Fibroblast of lung (primary cell): ENCODE results near the gene GRK5. TPM values are rescaled to one million over a fixed set of nuclear protein-coding genes. Genes with fewer than 3 reads are reported as not detected.

Experiments
- DNase-seq, 2 donors: peaks; one replicate each; pipeline versions ENCODE4 v3.0.0 to v3.0.0-alpha.2; 2010; ENCODE audit warnings: low read depth in 2 of 2
- H2AFZ ChIP-seq: 2 replicates; pipeline ENCODE4 v1.5.1; 2012; ENCODE audit warnings: low read length, control low read depth, inconsistent platforms
- H3K27ac ChIP-seq: 2 replicates; pipeline ENCODE4 v1.5.1; 2011; ENCODE audit warnings: low read length, control low read depth; ENCODE audit not compliant: insufficient read depth
- H3K27me3 ChIP-seq: 2 replicates; pipeline ENCODE4 v1.5.1; 2011; ENCODE audit warnings: mild to moderate bottlenecking, low read length; ENCODE audit not compliant: control insufficient read depth, insufficient read depth
- H3K36me3 ChIP-seq: 2 replicates; pipeline ENCODE4 v1.5.1; 2011; ENCODE audit warnings: low read length; ENCODE audit not compliant: control insufficient read depth, insufficient read depth
- H3K4me1 ChIP-seq: 2 replicates; pipeline ENCODE4 v1.5.1; 2011; ENCODE audit warnings: low read length; ENCODE audit not compliant: control insufficient read depth, insufficient read depth; ENCODE audit errors: extremely low read depth
- H3K4me2 ChIP-seq: 2 replicates; pipeline ENCODE4 v1.5.1; 2011; ENCODE audit warnings: low read length, control low read depth; ENCODE audit not compliant: insufficient read depth; ENCODE audit errors: extremely low read depth
- H3K4me3 ChIP-seq, 4 experiments: fragments of 200-600 bp in 1 of 4; sonication (generic) in 1 of 4; replicated peaks in 1 of 4; 2 replicates each; pipeline ENCODE4 v1.5.1; 2011 to 2016; ENCODE audit warnings: low read length in 4 of 4, low read depth in 3 of 4, mild to moderate bottlenecking in 3 of 4, control low read depth in 2 of 4, inconsistent platforms in 1 of 4, mixed read lengths in 1 of 4; ENCODE audit not compliant: insufficient read depth in 1 of 4; ENCODE audit errors: control extremely low read depth in 1 of 4
- H3K79me2 ChIP-seq: 2 replicates; pipeline ENCODE4 v1.5.1; 2012; ENCODE audit warnings: mild to moderate bottlenecking, low read length, inconsistent platforms; ENCODE audit not compliant: control insufficient read depth, insufficient read depth
- H3K9ac ChIP-seq: 2 replicates; pipeline ENCODE4 v1.5.1; 2011; ENCODE audit warnings: mild to moderate bottlenecking, low read length, control low read depth; ENCODE audit not compliant: insufficient read depth
- H3K9me3 ChIP-seq: 2 replicates; pipeline ENCODE4 v1.5.1; 2012; ENCODE audit warnings: low read depth, low read length; ENCODE audit not compliant: control insufficient read depth, insufficient read depth
- H4K20me1 ChIP-seq: 2 replicates; pipeline ENCODE4 v1.5.1; 2011; ENCODE audit warnings: low read length; ENCODE audit not compliant: control insufficient read depth, insufficient read depth; ENCODE audit errors: extremely low read depth
- CTCF ChIP-seq, 2 donors: IDR thresholded peaks in 1 of 2; conservative IDR thresholded peaks in 1 of 2; 1 replicate in 1 of 2; 2 replicates in 1 of 2; pipeline ENCODE4 v1.5.1; 2011 to 2012; ENCODE audit warnings: low read length in 2 of 2, control low read depth in 1 of 2, inconsistent platforms in 1 of 2, low read depth in 1 of 2, mild to moderate bottlenecking in 1 of 2
- EZH2 ChIP-seq: IDR thresholded peaks from 2 replicates; pipeline ENCODE4 v1.5.1; 2012; ENCODE audit warnings: low read length, control low read depth, mild to moderate bottlenecking; ENCODE audit errors: missing control alignments
- polyA plus RNA-seq, 2 donors: library from polyadenylated mRNA; depleted of rRNA in 1 of 2; stranded (reverse) in 1 of 2; unstranded in 1 of 2; fragments of >200 nt; gene quantifications; 2 replicates each; pipeline ENCODE4 v1.2.1, GENCODE V29; 2011 to 2012; ENCODE audit warnings: missing spikeins in 1 of 2
- total RNA-seq: library from RNA; depleted of rRNA; stranded (reverse); fragments of >200 nt; gene quantifications from 2 replicates; pipeline ENCODE4 v1.2.1, GENCODE V29; 2014

The GRK5 gene
- total and polyA plus RNA-seq, 2 donors (not counting 1 experiment from before 2014, with no cell fraction given) = 24.1 to 90.3 TPM

GRCh38 chr10:119284679-119285096 lies 77.3 kb downstream of the GRK5 start:
- no peaks in the 10 kb centered on the region for H4K20me1 ChIP-seq

GRCh38 chr10:119285495-119286267 lies 78.3 kb downstream of the GRK5 start:
- no peaks in the 10 kb centered on the region for H3K36me3 ChIP-seq
- H3K9me3 ChIP-seq = no peaks in the 10 kb centered on the region
- H3K27me3 ChIP-seq = no peaks in the 10 kb centered on the region
- no peaks in the 10 kb centered on the region for H4K20me1 ChIP-seq
- no peak overlapping the region for H3K9ac ChIP-seq
- H3K4me2 ChIP-seq = peak overlapping the region; percentile 11
- no peak for TF ChIP-seq EZH2
- TF ChIP-seq CTCF (conservative IDR thresholded peaks at IDR 0.05 in 1 of 2, IDR thresholded peaks at IDR 0.05 in 1 of 2; ENCODE audit: low read depth in 1 of 2, low read length in 2 of 2) = no peak
- DNase-seq = no peak
- H3K79me2 ChIP-seq = peaks cover 77% of the 10 kb centered on the region
- H3K4me1 ChIP-seq = peaks cover 58% of the 10 kb centered on the region
- peak overlapping the region; percentile 48 for H3K27ac ChIP-seq
- H3K4me3 ChIP-seq = peak overlapping the region in 2 of 4 experiments; percentile 11 to 39
- H2AFZ ChIP-seq = no peak overlapping the region

More at GRCh38 chr10:119284679-119285096, 77.3 kb downstream of the GRK5 start:
- Histone ChIP-seq H3K4me3 (no peak overlapping the region), H3K79me2 (peaks cover 81% of the 10 kb centered on the region), H3K36me3 (no peaks in the 10 kb centered on the region), H3K9me3 (no peaks in the 10 kb centered on the region), H3K27me3 (no peaks in the 10 kb centered on the region), H3K4me2 (no peak overlapping the region), H2AFZ (no peak overlapping the region), H3K9ac (no peak overlapping the region), H3K4me1 (peaks cover 54% of the 10 kb centered on the region), H3K27ac (peak overlapping the region; percentile 48)
- DNase-seq = no peak
- no peak for TF ChIP-seq CTCF (conservative IDR thresholded peaks at IDR 0.05 in 1 of 2, IDR thresholded peaks at IDR 0.05 in 1 of 2; ENCODE audit: low read depth in 1 of 2, low read length in 2 of 2)
- no peak for TF ChIP-seq EZH2

GRCh38 chr10:119286516-119286915 lies 79.1 kb downstream of the GRK5 start:
- H3K27ac ChIP-seq = no peak overlapping the region
- H3K9ac ChIP-seq = no peak overlapping the region
- no peaks in the 10 kb centered on the region for H4K20me1 ChIP-seq
- H3K4me2 ChIP-seq = no peak overlapping the region
- peaks cover 78% of the 10 kb centered on the region for H3K79me2 ChIP-seq
- no peak for DNase-seq
- H3K4me1 ChIP-seq = peaks cover 55% of the 10 kb centered on the region
- H3K9me3 ChIP-seq = no peaks in the 10 kb centered on the region
- H3K4me3 ChIP-seq = no peak overlapping the region
- H3K36me3 ChIP-seq = no peaks in the 10 kb centered on the region
- TF ChIP-seq CTCF (conservative IDR thresholded peaks at IDR 0.05 in 1 of 2, IDR thresholded peaks at IDR 0.05 in 1 of 2; ENCODE audit: low read depth in 1 of 2, low read length in 2 of 2) (no peak), EZH2 (no peak)
- no peaks in the 10 kb centered on the region for H3K27me3 ChIP-seq
- no peak overlapping the region for H2AFZ ChIP-seq
